Measurements from ENCODE around the gene ZNF680. TPM values are rescaled to one million over a fixed set of nuclear protein-coding genes. Genes with fewer than 3 reads are reported as not detected.
A peak's percentile ranks its signal among the peaks of the same experiment; 100 is the strongest.
"Not testable (repeated sequence)": the region's sequence is repeated elsewhere in the genome, so short reads cannot be mapped to it uniquely, and the experiment has no call there.

ZNF680 gene
- 9.5 TPM for polyA plus RNA-seq (ENCODE audit: insufficient read length)

DNA sequence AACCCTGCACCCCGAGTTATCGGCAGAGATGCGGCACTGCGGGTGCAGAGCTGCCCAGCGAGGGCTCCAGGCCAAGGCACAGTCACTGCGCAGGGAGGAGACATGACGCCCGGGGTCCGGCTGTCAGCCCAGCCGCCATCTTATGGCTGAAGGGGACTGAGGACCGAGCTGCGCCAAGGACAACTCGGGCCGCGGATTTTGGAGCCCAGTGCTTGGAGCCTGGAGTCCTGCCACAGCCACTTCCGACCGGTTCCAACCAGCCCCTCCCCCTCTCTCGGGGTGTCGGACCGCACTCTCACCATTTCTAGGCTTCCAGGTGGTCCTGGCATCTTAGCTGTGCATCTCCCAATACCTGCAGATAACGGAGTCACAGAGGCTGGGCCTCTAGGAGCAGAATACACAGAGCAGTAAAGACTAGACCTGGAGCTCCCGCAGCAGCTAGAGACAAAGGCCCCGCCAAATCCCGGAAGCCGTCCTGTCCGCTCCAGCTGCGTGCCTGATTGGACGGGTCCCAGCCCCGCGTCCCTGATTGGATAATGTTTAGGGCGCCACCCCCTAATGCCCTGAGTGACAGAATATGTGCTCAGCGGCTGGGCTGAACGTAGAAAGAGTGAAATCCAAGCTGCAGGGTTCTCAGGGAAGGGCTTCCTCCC, at the start of gene ZNF680:
TSS of gene ZNF680 (minus strand) at position 446 of the 653 bp plus-strand sequence. CDS start at position 329, 117 bp downstream.
- peak; percentile 86 for DNase-seq (ENCODE audit: low read depth)

DNA sequence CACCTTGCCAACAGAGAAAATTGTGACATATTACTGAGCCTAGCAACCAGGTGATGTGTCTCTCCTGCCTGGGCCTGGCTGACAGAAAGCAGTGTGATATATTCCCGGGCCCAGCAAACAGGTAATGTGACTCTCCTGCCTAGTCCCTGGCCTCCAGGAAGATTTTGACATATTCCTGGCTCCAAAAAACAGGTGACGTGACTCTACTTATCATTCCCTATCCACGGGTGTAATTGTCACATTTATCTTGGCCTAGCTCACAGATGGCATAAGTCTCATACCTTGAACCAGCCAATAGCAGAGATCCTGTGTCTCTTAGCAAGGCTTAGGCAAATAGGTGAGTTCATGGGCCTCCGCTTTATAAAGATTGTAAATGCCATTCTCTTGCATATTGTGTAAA, 49.6 kb upstream of the ZNF680 start:
- DNase-seq (ENCODE audit: low read depth), result no peak

DNA sequence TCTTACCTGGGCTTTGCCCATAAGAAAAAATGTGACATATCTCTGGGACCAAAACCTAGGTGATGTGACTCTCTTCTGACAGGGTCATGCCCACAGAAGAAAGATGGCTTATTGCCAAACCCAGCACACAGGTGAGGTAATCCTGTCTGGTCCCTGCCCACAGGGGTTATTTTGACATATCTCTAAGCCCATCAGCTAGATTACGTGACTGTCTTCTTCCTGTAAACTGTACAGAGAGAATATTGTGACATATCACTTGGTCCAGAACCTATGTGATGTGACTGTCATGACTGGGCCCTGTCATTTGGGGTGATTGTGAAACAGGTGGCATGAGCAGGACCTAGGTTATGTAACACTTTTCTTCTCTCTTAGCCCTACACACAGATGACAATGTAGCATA, 48.8 kb upstream of the ZNF680 start:
- no peak for DNase-seq (ENCODE audit: low read depth)

DNA sequence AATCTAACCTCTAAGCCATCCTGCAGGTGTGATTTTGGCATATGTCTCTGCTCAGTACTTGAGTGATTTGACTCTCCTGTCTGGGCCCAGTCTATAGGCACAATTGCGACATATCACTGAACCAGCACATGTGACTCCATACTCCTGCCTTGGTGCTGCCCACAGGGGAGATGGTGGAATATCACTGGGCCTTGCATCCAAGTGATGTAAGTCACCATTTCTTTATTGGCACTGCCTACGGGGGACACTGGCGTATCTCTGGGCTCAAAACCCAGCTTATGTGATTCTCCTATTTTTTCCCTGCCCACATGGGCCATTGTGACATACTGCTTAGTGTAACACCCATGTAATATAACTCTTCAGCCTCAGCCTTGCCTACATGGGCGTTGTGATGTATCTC, 48.1 kb upstream of the ZNF680 start:
- DNase-seq (ENCODE audit: low read depth), result no peak

DNA sequence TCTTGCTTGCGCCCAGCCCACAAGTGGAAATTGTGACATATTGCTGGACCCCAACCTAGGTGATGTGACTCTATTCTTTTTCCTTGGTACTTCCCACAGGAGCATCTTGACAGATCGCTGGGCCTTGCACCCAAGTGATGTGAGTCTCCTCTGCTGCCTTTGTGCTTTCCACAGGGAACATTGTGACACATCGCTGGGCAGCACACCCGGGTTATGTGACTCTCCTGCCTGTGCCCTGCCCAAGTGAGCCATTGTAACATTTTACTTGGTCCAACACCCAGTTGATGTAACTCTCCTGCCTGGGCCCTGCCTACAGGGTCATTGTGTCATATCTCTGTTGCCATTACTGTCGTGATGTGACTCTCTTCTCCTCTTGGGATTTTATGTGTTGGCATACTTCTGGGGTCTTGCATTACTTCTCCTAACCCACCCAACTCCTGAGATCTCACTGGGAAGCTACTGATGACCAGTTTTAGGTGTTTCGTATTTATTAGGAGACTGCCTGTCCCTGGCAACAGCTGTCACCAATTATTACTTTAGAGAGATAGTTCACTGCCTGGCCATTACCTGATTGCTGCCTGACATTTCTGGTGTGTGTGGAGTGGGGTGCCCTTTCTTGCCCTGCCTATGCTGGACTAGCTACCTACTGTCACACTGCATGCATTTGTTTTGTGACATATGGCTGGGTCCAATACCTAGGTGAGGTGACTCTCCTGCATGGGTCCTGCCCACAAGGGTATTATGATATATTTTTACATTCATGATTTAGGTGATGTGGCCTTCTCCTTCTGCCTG, 45.4 kb upstream of the ZNF680 start:
- no peak for DNase-seq (ENCODE audit: low read depth)

DNA sequence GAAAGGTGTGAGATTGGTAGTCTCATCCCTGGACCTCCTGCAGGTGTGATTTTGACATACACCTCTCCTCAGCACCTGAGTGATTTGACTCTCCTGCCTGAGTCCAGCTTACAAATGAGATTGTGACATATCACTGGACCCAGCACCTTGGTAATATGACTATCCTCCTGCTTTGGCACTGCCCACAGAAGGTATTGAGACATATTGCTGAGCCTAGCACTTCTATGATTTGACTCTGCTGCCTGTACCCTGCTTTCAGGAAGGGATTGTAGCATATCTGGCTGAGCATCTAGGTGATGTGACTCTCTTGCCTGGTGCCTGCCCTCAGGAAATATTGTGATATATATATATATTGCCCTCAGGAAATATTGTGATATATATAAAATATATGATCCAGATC, 43.5 kb upstream of the ZNF680 start:
- no peak for DNase-seq (ENCODE audit: low read depth)

DNA sequence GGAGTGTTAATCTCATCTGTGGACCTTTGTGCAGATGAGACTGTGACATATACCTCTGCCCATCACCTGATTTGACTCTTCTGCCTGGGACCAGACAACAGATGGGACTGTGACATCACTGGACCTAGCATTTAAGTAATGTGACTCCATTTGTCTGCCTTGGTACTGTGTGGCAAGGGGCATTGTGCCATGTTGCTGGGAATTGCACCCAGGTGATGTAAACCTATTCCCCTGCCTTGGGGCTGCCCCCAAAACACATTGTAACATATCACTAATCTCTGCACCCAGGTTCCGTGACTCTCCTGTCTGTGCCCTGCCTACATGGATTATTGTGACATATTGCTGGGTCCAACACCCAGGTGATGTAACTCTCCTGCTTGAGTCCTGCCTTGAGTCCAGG, 40.4 kb upstream of the ZNF680 start:
- DNase-seq (ENCODE audit: low read depth), result no peak

DNA sequence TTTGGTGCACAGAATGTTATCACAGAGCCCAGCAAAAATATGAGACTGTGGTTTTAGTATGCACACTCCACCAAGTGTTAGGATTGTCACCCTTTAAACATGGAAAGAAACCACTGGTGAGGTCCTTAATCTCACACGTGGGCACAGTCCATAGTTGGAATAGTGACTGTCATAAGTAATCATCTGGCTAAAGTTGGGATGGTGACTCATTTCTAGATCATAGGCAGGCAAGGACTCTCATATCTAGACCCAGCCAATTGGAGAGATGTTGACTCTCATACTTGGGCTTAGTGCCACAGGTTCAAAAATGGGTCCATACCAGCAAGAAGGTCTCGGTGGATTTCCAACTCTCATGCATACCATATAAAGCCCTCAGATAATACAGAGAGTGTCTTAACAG, 39.6 kb upstream of the ZNF680 start:
- no peak for DNase-seq (ENCODE audit: low read depth)

DNA sequence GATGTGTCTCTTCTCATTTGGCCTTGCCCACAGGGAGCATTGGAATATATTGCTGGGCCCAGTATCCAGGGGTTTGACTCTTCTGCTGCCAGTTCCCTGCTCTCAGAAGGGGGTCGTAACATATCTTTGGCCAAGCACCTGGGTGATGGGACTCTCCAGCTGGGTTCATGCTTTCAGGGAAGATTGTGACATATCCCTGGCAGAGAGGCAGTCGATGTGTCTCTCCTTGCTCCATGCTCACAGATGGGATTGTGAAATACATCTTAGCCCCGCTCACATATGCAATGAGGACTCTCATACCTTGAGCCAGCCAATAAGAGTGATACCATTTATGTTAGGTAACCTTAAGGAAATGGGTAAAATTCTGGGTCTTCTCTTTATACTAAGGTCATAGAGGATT, 39.2 kb upstream of the ZNF680 start:
- no peak for DNase-seq (ENCODE audit: low read depth)

DNA sequence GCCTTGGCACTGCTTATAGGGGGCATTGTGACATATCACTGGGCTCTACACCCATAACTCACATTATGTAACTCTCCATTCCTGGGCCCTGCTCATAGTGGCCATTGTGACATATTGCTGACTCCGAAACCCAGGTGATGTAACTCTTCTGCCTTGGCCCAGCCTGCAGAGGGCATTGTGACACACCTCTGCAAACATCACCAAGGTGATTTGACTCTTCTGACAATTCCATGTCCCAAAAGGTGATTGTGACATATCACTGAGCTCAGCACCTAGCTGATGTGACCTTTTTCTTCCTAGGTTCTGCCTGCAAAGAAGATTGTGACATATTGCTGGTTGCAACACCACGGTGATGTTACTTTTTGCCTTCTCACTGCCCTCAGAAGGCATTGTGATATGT, 36.5 kb upstream of the ZNF680 start:
- no peak for DNase-seq (ENCODE audit: low read depth)

DNA sequence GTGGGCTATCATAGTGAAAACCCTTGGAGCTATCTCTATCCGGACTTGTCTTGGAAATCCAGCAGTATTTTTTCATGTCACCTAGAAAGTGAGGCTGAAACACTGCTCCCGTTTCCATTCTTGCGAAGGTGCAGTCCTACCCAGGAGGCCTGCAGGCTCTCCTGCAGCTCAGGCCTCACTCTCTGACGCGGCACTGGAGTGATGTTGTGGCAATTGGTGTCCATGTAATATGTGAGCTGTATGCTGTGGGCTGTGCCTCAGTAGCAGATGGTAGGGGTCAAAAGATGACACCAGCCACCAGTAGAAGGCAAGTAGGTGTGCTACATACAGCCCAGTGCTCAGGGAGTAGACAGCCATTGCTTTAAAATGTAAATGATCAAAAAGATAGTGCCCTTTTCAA, 28.1 kb upstream of the ZNF680 start:
- DNase-seq (ENCODE audit: low read depth), result no peak

DNA sequence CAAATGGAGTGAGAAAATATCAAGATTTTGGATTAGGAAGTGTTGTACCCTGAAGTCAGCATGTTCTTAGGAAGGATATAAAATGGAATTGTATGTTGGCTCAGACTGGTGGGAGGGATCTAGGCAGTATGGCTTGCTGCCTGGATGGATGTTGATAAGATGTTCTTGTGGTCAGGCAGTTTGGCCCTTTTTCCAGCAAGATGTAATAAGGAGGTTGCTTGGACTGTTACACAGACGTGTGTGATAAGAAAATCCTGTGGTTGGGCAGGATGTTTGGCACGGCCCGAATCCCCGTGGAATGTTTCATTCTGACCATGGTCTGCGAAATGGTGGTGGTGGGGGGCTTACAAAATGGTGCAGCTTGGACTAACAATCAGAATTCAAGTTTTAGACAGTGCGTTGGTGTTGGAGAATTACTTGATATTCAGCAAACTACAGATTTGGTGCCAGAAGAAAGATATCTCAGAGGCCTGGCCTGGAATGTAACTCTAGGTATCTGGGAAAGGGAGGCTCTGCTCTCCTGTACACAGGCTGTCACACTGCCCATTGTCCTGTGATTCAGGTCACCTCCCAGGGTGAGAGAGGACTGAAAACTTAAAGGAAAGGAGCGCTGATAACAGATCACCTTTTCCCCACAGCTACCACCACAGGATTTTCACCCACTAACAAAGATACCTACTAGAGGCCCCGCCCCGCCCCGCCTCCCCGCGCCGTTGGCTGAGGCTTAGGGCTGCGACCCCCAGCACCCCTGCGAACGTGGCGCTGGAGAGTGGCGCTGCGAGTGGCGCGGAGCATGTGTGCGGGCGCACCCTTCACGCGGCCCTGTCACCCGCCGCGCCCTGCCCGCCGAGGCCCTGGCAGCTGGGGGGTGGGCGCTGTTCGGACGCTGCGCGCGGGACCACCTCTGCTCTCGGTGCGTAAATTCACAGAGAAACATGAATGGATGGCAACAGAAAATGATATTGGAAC, 19.3 kb upstream of the ZNF680 start:
- no peak for DNase-seq (ENCODE audit: low read depth)

DNA sequence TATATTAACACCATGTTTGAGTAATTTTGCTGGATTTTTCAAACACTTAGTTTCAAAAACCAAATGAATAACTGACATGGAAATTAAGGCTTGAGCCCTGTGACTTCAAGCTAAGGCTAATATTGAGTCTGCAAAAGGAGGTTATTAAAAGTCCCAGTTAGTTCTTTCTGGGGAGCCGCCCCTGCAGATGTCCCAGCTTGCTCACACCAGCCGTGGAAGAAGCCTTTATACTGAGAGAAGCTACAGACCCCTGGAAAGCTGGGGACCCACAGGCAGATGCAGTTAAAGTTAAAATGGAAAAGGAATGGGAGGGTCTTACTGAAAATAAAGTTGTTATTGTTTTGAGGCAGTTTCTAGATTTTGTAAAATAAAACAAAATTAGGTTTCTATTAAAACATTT, 18.5 kb upstream of the ZNF680 start:
- no peak for DNase-seq (ENCODE audit: low read depth)

DNA sequence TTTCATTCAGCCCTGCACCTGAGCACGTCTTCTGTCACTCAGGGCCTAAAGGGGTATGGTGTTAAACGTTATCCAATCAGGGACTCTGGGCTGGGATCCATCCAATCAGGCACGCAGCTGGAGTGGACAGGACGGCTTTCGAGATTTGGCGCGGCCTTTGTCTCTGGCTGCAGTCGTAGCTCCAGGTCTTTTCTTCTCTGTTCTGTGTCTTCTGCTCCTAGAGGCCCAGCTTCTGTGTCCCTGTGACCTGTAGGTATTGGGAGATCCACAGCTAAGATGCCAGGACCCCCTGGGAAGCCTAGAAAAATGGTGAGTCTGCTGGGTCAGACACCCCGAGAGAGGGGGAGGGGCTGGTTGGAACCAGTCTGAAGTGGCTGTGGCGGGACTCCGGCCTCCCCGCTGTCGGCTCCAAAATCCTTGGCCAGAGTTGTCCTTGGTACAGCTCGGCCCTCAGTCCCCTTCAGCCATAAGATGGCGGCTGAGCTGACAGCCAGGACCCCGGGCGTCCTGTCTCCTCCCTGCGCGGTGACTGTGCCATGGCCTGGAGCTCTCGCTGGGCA, 11.7 kb upstream of the ZNF680 start:
- DNase-seq (ENCODE audit: low read depth), result no peak

DNA sequence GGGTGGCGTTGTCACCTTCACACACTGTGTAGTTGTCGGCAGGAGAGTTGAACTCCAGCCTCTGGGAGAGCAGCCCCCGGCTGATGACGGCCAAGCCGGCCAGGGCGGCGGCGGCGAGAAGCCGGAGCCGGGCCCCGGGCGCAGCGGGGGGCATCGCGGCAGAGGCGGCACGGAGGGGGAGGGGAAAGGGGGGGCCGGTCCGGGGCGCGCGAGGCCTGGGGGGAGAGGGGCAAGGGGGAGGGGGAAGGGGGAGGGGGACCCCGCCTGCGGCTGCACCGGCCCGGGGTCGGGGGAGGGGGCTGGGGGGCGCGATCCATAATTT, 7.4 kb upstream of the ZNF680 start:
- DNase-seq (ENCODE audit: low read depth), result not testable (repeated sequence)

DNA sequence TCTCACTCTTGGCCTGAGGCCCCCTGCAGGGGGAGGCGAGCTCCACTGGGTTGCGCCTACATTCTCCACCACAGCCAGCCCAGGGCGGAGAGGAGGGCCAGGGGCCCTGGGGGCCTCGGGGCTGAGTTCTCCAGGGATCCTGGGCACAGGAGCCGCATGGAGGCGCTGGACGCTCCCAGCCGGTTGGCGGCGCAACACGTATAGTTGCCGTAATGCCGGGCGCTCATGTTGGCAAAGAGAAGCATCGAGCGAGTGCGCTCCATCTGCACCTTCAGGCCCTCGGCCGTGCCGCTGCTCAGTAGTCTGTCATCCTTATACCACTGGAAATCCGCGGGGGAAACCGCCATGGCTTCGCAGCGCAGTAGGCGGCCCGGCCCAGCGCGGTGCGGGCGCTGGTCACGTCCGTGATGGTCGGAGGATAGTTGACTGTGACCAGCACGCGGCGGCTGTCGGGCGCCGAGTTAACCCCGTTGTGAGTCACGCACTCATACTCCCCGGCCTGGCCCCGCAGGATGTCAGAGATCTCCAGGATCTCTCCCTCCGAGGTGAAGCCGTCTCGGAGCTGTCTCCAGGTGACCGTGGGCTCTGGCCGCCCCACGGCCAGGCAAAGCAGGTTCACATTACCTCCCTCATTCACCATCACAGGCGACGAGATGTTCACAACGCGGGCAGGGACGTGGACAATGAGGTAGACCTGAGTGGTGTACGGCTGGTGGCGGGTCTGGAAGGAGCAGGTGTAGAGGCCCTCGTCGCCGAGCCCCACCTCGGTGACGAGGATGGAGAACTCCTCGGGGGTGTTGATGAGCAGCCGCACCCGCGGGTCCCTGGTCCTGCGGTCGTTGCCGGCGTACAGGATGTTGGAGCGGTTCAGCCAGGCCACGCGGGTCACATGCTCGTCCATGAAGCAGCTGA, 6.8 kb upstream of the ZNF680 start:
- not testable (repeated sequence) for DNase-seq (ENCODE audit: low read depth)

DNA sequence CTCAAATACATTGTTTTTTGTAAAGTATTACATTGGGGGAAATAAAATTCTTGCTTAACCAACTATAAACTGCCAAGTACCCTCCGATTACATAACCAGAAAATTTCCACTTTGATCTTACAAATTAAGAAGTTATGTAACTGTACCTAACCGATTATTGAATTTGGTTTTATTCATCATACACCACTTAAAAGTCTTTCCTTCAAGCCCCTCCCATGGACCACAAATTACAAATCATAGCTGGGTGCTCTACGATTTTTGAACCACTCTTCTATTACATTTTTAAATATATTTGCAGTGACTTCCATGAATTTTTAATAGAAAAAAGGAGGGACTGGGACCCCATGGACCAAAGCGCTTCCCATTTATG, 630 bp downstream of the ZNF680 start:
- no peak for DNase-seq (ENCODE audit: low read depth)

DNA sequence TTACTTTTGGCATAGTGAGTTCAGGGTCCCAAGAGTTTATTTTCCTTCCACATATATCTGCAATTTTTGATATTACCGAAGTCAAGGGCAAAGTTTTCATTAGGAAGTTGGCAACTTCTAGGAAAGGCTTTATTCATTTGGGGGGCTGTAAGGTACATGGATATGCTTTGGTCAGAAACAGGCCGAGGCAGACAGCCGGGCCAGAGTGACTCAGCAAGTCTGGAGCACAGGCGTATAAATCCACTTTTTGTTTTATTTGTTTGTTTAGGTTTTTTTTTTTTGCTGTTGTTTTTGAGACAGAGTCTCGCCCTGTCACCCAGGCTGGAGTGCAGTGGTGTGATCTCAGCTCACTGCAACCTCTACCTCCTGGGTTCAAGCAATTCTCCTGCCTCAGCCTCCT, 3.7 kb downstream of the ZNF680 start:
- DNase-seq (ENCODE audit: low read depth), result no peak

DNA sequence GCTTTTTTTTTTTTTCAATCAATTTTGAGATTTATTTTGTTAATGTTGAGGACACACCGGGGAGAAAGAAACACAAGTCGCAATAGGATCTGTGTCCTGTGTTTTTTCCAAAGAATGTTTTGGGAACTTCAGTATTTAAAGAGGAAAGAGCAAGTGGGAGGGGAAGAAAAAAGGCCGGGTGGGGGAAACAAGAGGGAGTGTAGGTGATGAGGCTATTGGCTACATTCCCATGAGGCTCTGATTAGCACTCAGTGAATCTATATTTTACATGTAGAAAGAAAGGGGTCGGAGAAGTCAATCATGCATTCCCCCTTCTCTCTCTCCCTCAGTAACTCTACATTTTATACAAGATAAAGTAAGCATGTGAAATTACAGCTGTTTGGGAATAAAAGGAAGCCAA, 4.1 kb downstream of the ZNF680 start:
- DNase-seq (ENCODE audit: low read depth), result no peak

DNA sequence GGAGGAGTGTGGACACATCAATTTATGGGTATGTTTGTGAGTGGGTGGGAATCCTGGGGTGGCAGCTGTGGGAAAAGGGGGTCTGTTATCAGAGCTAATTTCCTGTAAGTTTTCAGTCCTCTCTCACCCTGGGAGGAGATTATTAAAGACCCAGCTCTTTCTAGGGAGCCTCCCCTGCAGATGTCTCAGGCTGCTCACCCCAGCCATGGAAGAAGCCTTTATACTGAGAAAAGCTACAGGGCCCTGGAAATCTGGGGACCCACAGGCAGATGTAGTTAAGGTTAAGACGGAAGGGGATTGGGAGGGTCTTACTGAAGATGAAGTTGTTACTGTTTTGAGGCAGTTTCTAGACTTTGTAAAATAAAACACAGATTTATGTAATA, 4.6 kb downstream of the ZNF680 start:
- no peak for DNase-seq (ENCODE audit: low read depth)
